Measurements from ENCODE around the gene CABP2. TPM values are rescaled to one million over a fixed set of nuclear protein-coding genes. Genes with fewer than 3 reads are reported as not detected.
A peak's percentile ranks its signal among the peaks of the same experiment; 100 is the strongest.

The CABP2 gene
- total and polyA plus RNA-seq, 10 of the 15 experiments (the other 5 are each of a cell fraction or from before 2014, with no cell fraction given): not detected

- TF ChIP-seq ZNF687 (IDR thresholded peaks at IDR 0.05): peak; percentile 99
- peak; percentile 27; the same call in 1 of the 3 replicates for TF ChIP-seq POU2F2 (IDR thresholded peaks at IDR 0.05; ENCODE audit: borderline replicate concordance, low read depth, low read length)
- TF ChIP-seq YY1 (IDR thresholded peaks at IDR 0.05; ENCODE audit: low read depth, low read length): peak; percentile 100
- TF ChIP-seq CHD4 (IDR thresholded peaks at IDR 0.05): no peak
- TF ChIP-seq TCF7 (IDR thresholded peaks at IDR 0.05; ENCODE audit: borderline replicate concordance): no peak
- TF ChIP-seq POLR2AphosphoS5 (IDR thresholded peaks at IDR 0.05; ENCODE audit: low read length): peak; percentile 70
- no peak for TF ChIP-seq TARDBP (IDR thresholded peaks at IDR 0.05; ENCODE audit: borderline replicate concordance)
- no peak for TF ChIP-seq EED (IDR thresholded peaks at IDR 0.05; ENCODE audit: low read depth)
- TF ChIP-seq CEBPB (IDR thresholded peaks at IDR 0.05; ENCODE audit: borderline replicate concordance in 1 of 2, low read depth in 2 of 2, low read length in 2 of 2): no peak
- no peak for TF ChIP-seq ZBED1 (IDR thresholded peaks at IDR 0.05; ENCODE audit: borderline replicate concordance)
- no peak for TF ChIP-seq ZSCAN29 (IDR thresholded peaks at IDR 0.05)
- no peak for TF ChIP-seq ZNF217 (IDR thresholded peaks at IDR 0.05)
- TF ChIP-seq ESRRA (IDR thresholded peaks at IDR 0.05; ENCODE audit: low read length): 0 out of 2 replicates have a peak, but pooled peaks have one; percentile 37
- 0 out of 2 replicates have a peak, but pooled peaks have one; percentile 65 for TF ChIP-seq RB1 (IDR thresholded peaks at IDR 0.05; ENCODE audit: borderline replicate concordance)
- no peak for TF ChIP-seq NR2C2 (IDR thresholded peaks at IDR 0.05; ENCODE audit: borderline replicate concordance, control insufficient read depth, insufficient read length, low read depth)
- TF ChIP-seq SIX5 (IDR thresholded peaks at IDR 0.05; ENCODE audit: low read depth, low read length, severe bottlenecking): peak; percentile 65
- TF ChIP-seq CHD2 (IDR thresholded peaks at IDR 0.05; ENCODE audit: borderline replicate concordance, low read depth, low read length): peak; percentile 64; the same call in 1 of the 2 replicates
- TF ChIP-seq NR2F1 (conservative IDR thresholded peaks at IDR 0.05): no peak
- no peak for TF ChIP-seq CHD1 (IDR thresholded peaks at IDR 0.05; ENCODE audit: low read depth, low read length)
- no peak for TF ChIP-seq BMI1 (IDR thresholded peaks at IDR 0.05; ENCODE audit: borderline replicate concordance)
- peak; percentile 95 for TF ChIP-seq NRF1 (conservative IDR thresholded peaks at IDR 0.05; ENCODE audit: low read depth, low read length)
- no peak for TF ChIP-seq E2F8 (IDR thresholded peaks at IDR 0.05; ENCODE audit: low read depth, partially characterized antibody)
- no peak for TF ChIP-seq KAT2A (conservative IDR thresholded peaks at IDR 0.05; ENCODE audit: control insufficient read depth, low read depth, low read length)
- peak; percentile 78 for TF ChIP-seq POLR2A (IDR thresholded peaks at IDR 0.05; ENCODE audit: low read depth, low read length)
- TF ChIP-seq SMC3 (IDR thresholded peaks at IDR 0.05; ENCODE audit: borderline replicate concordance, low read length): no peak
- TF ChIP-seq FOXM1 (IDR thresholded peaks at IDR 0.05; ENCODE audit: low read depth, low read length): no peak
Measured at GRCh38 chr11:67482827-67483798, 40.1 kb downstream of the CABP2 start, which contains the start of gene AIP (continued).
